H9 (cell line): Measurements from ENCODE around the gene DMD. TPM values are rescaled to one million over a fixed set of nuclear protein-coding genes. Genes with fewer than 3 reads are reported as not detected.

Experiments used
- DNase-seq: peaks from one replicate; pipeline ENCODE4 v3.0.0-alpha.2; 2017
- H2AFZ ChIP-seq: one replicate; pipeline ENCODE4 v1.6.1; 2013; ENCODE audit warnings: mild to moderate bottlenecking, low read length, control low read depth, moderate library complexity
- H2AK5ac ChIP-seq: 2 replicates; pipeline ENCODE4 v1.6.1; 2013; ENCODE audit warnings: low read length, control low read depth, mixed read lengths; ENCODE audit not compliant: insufficient read length
- H2BK120ac ChIP-seq: one replicate; pipeline ENCODE4 v1.6.1; 2013; ENCODE audit warnings: low read depth, mild to moderate bottlenecking, low read length, control low read depth, inconsistent platforms; ENCODE audit not compliant: poor library complexity, severe bottlenecking
- H2BK12ac ChIP-seq: 2 replicates; pipeline ENCODE4 v1.6.1; 2013; ENCODE audit warnings: low read length, control low read depth, mixed read lengths, low read depth; ENCODE audit not compliant: insufficient read length
- H2BK15ac ChIP-seq: 2 replicates; pipeline ENCODE4 v1.6.1; 2013; ENCODE audit warnings: low read depth, low read length, control low read depth
- H2BK20ac ChIP-seq: one replicate; pipeline ENCODE4 v1.6.1; 2013; ENCODE audit warnings: low read depth, mild to moderate bottlenecking, low read length, control low read depth, inconsistent platforms; ENCODE audit not compliant: poor library complexity, severe bottlenecking
- H2BK5ac ChIP-seq: 2 replicates; pipeline ENCODE4 v1.6.1; 2013; ENCODE audit warnings: low read length, control low read depth, mixed read lengths; ENCODE audit not compliant: insufficient read length
- H3K14ac ChIP-seq: 2 replicates; pipeline ENCODE4 v1.6.1; 2013; ENCODE audit warnings: low read length, control low read depth; ENCODE audit not compliant: insufficient read depth
- H3K18ac ChIP-seq: 2 replicates; pipeline ENCODE4 v1.6.1; 2013; ENCODE audit warnings: low read depth, mild to moderate bottlenecking, mixed read lengths, low read length, control low read depth; ENCODE audit not compliant: insufficient read length
- H3K23ac ChIP-seq: 2 replicates; pipeline ENCODE4 v1.6.1; 2013; ENCODE audit warnings: low read length, control low read depth, mixed read lengths, low read depth; ENCODE audit not compliant: insufficient read length
- H3K23me2 ChIP-seq: 2 replicates; pipeline ENCODE4 v1.6.1; 2013; ENCODE audit warnings: low read depth, mild to moderate bottlenecking, mixed read lengths, low read length, control low read depth; ENCODE audit not compliant: insufficient read length, poor library complexity, severe bottlenecking
- H3K27ac ChIP-seq: 2 replicates; pipeline ENCODE4 v1.5.1; 2013; ENCODE audit warnings: low read length, control low read depth, mixed read lengths, low read depth; ENCODE audit not compliant: insufficient read length
- H3K27me3 ChIP-seq: 2 replicates; pipeline ENCODE4 v1.6.1; 2013; ENCODE audit warnings: low read length, control low read depth, inconsistent platforms; ENCODE audit not compliant: insufficient read depth
- H3K4ac ChIP-seq: 2 replicates; pipeline ENCODE4 v1.6.1; 2013; ENCODE audit warnings: low read depth, mild to moderate bottlenecking, control low read depth, inconsistent platforms, low read length, moderate library complexity
- H3K4me1 ChIP-seq: 2 replicates; pipeline ENCODE4 v1.6.1; 2013; ENCODE audit warnings: low read length, control low read depth, inconsistent platforms; ENCODE audit not compliant: insufficient read depth
- H3K4me2 ChIP-seq: 2 replicates; pipeline ENCODE4 v1.6.1; 2013; ENCODE audit warnings: low read length, control low read depth, mixed read lengths; ENCODE audit not compliant: insufficient read length, insufficient read depth
- H3K56ac ChIP-seq: 2 replicates; pipeline ENCODE4 v1.6.1; 2013; ENCODE audit warnings: low read depth, mild to moderate bottlenecking, mixed read lengths, low read length, control low read depth; ENCODE audit not compliant: insufficient read length
- H3K79me1 ChIP-seq: 2 replicates; pipeline ENCODE4 v1.6.1; 2013; ENCODE audit warnings: low read depth, mild to moderate bottlenecking, moderate library complexity, low read length, control low read depth, inconsistent platforms; ENCODE audit not compliant: insufficient read depth, poor library complexity, severe bottlenecking
- H3K79me2 ChIP-seq: 2 replicates; pipeline ENCODE4 v1.6.1; 2013; ENCODE audit warnings: low read length, control low read depth, inconsistent platforms; ENCODE audit not compliant: insufficient read depth
- H3K9ac ChIP-seq: 2 replicates; pipeline ENCODE4 v1.6.1; 2013; ENCODE audit warnings: low read length, control low read depth, mixed read lengths; ENCODE audit not compliant: insufficient read length; ENCODE audit errors: extremely low read depth
- H3K9me3 ChIP-seq: one replicate; pipeline ENCODE4 v1.6.1; 2013; ENCODE audit warnings: low read depth, low read length, inconsistent platforms; ENCODE audit not compliant: control insufficient read depth
- H3T11ph ChIP-seq: one replicate; pipeline ENCODE4 v1.6.1; 2013; ENCODE audit warnings: mild to moderate bottlenecking, low read length, control low read depth, inconsistent platforms
- H4K20me1 ChIP-seq: one replicate; pipeline ENCODE4 v1.6.1; 2013; ENCODE audit not compliant: control insufficient read depth, insufficient read length, insufficient read depth
- H4K5ac ChIP-seq: 2 replicates; pipeline ENCODE4 v1.6.1; 2013; ENCODE audit warnings: low read depth, mild to moderate bottlenecking, mixed read lengths, low read length, control low read depth; ENCODE audit not compliant: insufficient read length
- H4K8ac ChIP-seq: replicated peaks from 2 replicates; pipeline ENCODE4 v1.6.1; 2013; ENCODE audit warnings: low read length, control low read depth, mixed read lengths, low read depth; ENCODE audit not compliant: insufficient read length
- H4K91ac ChIP-seq: 2 replicates; pipeline ENCODE4 v1.6.1; 2013; ENCODE audit warnings: low read depth, mild to moderate bottlenecking, moderate library complexity, mixed read lengths, low read length, control low read depth; ENCODE audit not compliant: insufficient read length
- H3K27ac Mint-ChIP-seq, 3 experiments: 2 replicates in 2 of 3; 3 replicates in 1 of 3; pipeline ENCODE4 v1.8.0; 2020 to 2021; ENCODE audit warnings: mixed read lengths in 3 of 3, mild to moderate bottlenecking in 1 of 3, moderate library complexity in 1 of 3
- H3K27me3 Mint-ChIP-seq: 2 replicates; pipeline ENCODE4 v1.8.0; 2021; ENCODE audit warnings: low read depth, mild to moderate bottlenecking, moderate library complexity, mixed read lengths
- H3K36me3 Mint-ChIP-seq, 3 experiments: 2 replicates in 2 of 3; 3 replicates in 1 of 3; pipeline ENCODE4 v1.8.0; 2020 to 2021; ENCODE audit warnings: low read depth in 3 of 3, mixed read lengths in 3 of 3; ENCODE audit not compliant: insufficient read depth in 1 of 3
- H3K4me1 Mint-ChIP-seq, 2 experiments: 2 replicates each; pipeline ENCODE4 v1.8.0; 2020; ENCODE audit warnings: mixed read lengths in 2 of 2
- H3K4me3 Mint-ChIP-seq, 2 experiments: 2 replicates in 1 of 2; 3 replicates in 1 of 2; pipeline ENCODE4 v1.8.0; 2020 to 2021; ENCODE audit warnings: mild to moderate bottlenecking in 2 of 2, mixed read lengths in 2 of 2, moderate library complexity in 1 of 2
- H3K9me3 Mint-ChIP-seq, 2 experiments: 2 replicates in 1 of 2; 3 replicates in 1 of 2; pipeline ENCODE4 v1.8.0; 2020; ENCODE audit warnings: mild to moderate bottlenecking in 2 of 2, mixed read lengths in 2 of 2, moderate library complexity in 1 of 2
- CTCF ChIP-seq: fragments of 200-600 bp; sonication (generic); conservative IDR thresholded peaks from 3 replicates; pipeline ENCODE4 v1.8.0; 2021; ENCODE audit warnings: antibody characterized with exemption, mild to moderate bottlenecking
- WGBS: extraction: QIAGEN DNeasy Blood & Tissue Kit; methylation state at CpG from one replicate; pipeline ENCODE4 v1.1.7; 2013; ENCODE audit warnings: missing lambda C conversion rate, low lambda C conversion rate, mixed read lengths; ENCODE audit not compliant: insufficient read length; ENCODE audit errors: extremely low coverage; 5-methylcytosine and 5-hydroxymethylcytosine counted together
- total RNA-seq: library from RNA; stranded (reverse); gene quantifications from 2 replicates; pipeline ENCODE4 v1.2.1, GENCODE V29; 2021

The DMD gene
- total RNA-seq, 1 experiment from 2014 or later = 3.8 TPM

GRCh38 chrX:32395878-32396277, 815.5 kb downstream of the DMD start:
- WGBS = no CpG with 5 or more reads among the region's 2 CpGs
- Histone ChIP-seq H2BK5ac (no peak overlapping the region), H3K14ac (no peak overlapping the region), H3K27ac (no peak overlapping the region), H4K8ac (no peak overlapping the region), H2BK12ac (no peak overlapping the region), H3K27me3 (no peaks in the 10 kb centered on the region), H3K79me2 (no peaks in the 10 kb centered on the region), H3K4ac (no peak overlapping the region), H3K4me2 (no peak overlapping the region), H2AK5ac (no peak overlapping the region), H2BK120ac (no peak overlapping the region), H2AFZ (no peak overlapping the region), H2BK20ac (no peak overlapping the region), H4K5ac (no peak overlapping the region), H3K9me3 (no peaks in the 10 kb centered on the region), H3K23ac (no peak overlapping the region), H3K23me2 (no peaks in the 10 kb centered on the region), H3K4me1 (no peaks in the 10 kb centered on the region), H4K20me1 (no peaks in the 10 kb centered on the region), H2BK15ac (no peak overlapping the region), H3K9ac (no peak overlapping the region), H3K18ac (no peak overlapping the region), H3K79me1 (no peaks in the 10 kb centered on the region), H4K91ac (no peak overlapping the region), H3K56ac (no peak overlapping the region), H3T11ph (no peak overlapping the region)
- peaks cover 41 to 50% of the 10 kb centered on the region in 2 experiments for H3K9me3 Mint-ChIP-seq
- H3K4me3 Mint-ChIP-seq = no peak overlapping the region
- H3K27me3 Mint-ChIP-seq = no peaks in the 10 kb centered on the region
- TF ChIP-seq CTCF = no peak
- no peak overlapping the region for H3K27ac Mint-ChIP-seq
- DNase-seq = no peak
- no peaks in the 10 kb centered on the region; a peak in 1 of 7 replicates for H3K36me3 Mint-ChIP-seq
- no peaks in the 10 kb centered on the region for H3K4me1 Mint-ChIP-seq
